ENCODE measurements around the gene CALN1.

CALN1 gene

DNA sequence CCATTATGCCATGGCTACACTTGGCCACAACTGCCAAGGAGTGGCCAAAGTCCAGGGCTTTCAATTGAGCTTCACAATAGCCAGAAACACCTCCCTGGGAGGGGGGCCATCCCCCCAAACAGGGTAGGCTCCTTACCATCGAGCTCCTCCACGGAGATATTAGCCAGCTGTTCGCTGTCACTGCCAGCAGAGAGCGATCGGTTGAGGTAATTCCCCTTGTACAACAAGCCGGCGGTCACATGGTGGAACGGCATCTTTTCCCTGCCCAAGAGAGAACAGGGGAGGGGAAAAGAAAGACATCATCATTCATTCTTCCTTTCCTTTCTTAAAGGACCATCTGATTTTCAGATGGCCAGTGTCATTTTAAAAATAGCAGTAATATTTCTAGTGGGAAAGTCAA lies 133.6 kb downstream of the CALN1 start:
- TF ChIP-seq, protein P1, sequence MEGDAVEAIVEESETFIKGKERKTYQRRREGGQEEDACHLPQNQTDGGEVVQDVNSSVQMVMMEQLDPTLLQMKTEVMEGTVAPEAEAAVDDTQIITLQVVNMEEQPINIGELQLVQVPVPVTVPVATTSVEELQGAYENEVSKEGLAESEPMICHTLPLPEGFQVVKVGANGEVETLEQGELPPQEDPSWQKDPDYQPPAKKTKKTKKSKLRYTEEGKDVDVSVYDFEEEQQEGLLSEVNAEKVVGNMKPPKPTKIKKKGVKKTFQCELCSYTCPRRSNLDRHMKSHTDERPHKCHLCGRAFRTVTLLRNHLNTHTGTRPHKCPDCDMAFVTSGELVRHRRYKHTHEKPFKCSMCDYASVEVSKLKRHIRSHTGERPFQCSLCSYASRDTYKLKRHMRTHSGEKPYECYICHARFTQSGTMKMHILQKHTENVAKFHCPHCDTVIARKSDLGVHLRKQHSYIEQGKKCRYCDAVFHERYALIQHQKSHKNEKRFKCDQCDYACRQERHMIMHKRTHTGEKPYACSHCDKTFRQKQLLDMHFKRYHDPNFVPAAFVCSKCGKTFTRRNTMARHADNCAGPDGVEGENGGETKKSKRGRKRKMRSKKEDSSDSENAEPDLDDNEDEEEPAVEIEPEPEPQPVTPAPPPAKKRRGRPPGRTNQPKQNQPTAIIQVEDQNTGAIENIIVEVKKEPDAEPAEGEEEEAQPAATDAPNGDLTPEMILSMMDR (IDR thresholded peaks at IDR 0.05; ENCODE audit: insufficient read depth, low read depth, low read length, missing control alignments) = no peak
- no peak overlapping the region for H3K4me3 ChIP-seq (ENCODE audit: low read length)
- DNase-seq (ENCODE audit: low read depth) = no peak

DNA sequence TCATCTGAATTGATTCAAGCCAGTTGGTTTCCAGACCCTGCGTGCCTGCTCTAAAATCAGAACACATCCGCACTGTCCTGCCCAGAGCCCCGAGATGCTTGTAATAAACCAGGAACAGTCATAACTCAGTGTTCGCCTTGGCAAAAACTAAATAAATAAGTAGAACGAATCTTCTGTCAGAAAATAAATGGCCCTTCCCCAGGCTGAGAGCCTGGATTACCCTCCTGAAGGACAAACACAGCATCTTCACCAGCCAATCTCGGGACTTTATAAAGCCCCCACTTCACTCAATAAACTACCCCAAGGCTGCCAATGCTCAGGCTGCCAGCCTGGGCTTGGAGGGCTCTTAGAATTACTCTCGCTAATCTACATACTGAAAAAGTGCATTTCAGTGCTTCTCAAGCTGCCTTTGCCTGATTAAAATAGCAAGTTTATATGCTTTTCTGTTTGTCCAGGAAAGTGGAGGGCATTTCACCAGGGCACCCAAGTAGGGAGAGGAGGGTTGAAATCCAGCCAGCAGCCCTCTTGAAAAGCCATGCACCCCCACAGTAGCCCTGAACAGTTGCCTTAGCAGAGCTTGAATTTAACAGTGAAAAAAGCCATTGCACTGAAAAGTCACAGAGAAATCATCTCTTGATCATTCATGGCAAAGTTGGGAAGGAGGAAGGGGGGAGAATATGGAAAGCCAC lies 136.6 kb downstream of the CALN1 start:
- DNase-seq (ENCODE audit: low read depth) = no peak
- TF ChIP-seq, protein P1 (IDR thresholded peaks at IDR 0.05; ENCODE audit: insufficient read depth, low read depth, low read length, missing control alignments) = no peak
- no peak overlapping the region for H3K4me3 ChIP-seq (ENCODE audit: low read length)

DNA sequence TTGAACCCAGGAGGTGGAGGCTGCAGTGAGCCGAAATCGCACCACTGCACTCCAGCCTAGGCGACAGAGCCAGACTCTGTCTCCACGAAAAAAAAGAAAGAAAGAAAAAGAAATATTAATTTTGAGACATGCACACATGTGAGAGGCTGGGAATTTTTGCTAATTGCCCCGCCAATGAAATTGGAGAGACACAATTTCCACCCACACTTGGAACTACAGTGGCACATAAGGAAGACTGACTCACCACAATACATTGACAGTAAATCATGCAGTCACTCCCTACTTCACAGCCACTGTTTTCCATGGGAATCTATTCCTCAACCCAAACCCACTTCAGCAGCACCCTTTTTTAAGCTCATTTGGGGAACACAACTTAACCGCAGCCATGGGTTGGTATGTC lies 139.7 kb downstream of the CALN1 start:
- H3K4me3 ChIP-seq (ENCODE audit: low read length) = no peak overlapping the region
- DNase-seq (ENCODE audit: low read depth) = no peak
- TF ChIP-seq, protein P1 (IDR thresholded peaks at IDR 0.05; ENCODE audit: insufficient read depth, low read depth, low read length, missing control alignments) = no peak

DNA sequence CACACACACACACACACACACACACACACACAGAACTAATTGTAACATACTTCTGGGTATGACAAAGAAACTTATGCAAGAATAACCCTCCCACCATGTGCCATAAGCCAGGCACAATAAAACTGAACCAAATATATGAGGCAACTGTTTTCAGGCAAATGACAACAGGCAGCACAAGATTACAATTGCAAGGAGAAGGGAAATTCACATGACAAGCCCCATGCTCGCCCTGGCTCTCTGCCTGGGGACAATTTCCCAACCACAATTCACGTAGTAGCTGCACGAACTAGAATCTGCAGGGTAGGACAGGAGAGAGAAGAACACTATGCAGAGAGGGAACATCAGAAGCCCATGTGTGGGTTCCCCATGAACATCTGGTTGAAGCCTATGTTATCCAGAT lies 143.3 kb downstream of the CALN1 start:
- TF ChIP-seq, protein P1 (IDR thresholded peaks at IDR 0.05; ENCODE audit: insufficient read depth, low read depth, low read length, missing control alignments) = no peak
- no peak overlapping the region for H3K4me3 ChIP-seq (ENCODE audit: low read length)
- DNase-seq (ENCODE audit: low read depth) = no peak

DNA sequence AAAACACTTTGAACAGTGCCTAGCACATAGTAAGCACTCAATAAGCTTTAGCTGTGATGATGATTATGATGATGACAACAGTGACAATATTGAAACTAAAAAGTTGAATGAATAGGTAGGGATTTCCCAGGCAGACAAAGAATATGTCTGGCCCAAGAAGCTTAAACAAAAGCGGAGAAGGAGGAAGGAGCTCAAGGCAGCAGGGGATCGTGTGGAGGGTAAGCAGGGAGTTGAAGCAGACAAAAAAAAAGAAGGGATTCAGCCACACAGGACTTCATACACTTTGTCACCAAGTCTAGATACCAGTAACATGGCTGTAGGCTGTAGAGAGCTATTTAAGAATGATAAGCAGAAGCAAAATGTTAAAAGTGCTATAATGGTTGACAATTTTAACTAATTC lies 144.0 kb downstream of the CALN1 start:
- H3K4me3 ChIP-seq (ENCODE audit: low read length) = no peak overlapping the region
- no peak for DNase-seq (ENCODE audit: low read depth)
- TF ChIP-seq, protein P1 (IDR thresholded peaks at IDR 0.05; ENCODE audit: insufficient read depth, low read depth, low read length, missing control alignments) = no peak

DNA sequence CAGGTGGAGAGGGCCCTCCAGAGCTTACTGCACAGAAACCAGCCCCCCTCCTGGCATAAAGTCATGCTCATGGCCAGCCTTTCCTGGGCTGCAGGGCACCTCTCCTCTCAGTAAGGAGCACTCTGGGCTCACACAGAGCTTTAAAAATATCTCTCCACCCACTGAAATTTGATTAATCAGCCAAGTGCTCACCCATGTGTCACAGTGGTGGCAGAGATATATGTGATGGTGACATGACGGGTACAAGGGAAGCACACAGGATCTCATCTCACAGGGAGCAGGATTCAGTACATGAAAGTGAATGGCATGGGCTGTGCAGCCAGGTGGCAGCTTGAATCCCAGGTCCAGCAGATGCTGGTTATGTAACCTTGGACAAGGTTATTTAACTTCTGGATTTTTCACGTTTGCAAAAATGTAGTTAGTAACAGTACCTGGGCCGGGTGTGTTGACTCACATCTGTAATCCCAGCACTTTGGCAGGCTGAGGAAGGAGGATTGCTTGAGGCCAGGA lies 144.8 kb downstream of the CALN1 start:
- no peak for DNase-seq (ENCODE audit: low read depth)
- TF ChIP-seq, protein P1 (IDR thresholded peaks at IDR 0.05; ENCODE audit: insufficient read depth, low read depth, low read length, missing control alignments) = no peak
- no peak overlapping the region for H3K4me3 ChIP-seq (ENCODE audit: low read length)

DNA sequence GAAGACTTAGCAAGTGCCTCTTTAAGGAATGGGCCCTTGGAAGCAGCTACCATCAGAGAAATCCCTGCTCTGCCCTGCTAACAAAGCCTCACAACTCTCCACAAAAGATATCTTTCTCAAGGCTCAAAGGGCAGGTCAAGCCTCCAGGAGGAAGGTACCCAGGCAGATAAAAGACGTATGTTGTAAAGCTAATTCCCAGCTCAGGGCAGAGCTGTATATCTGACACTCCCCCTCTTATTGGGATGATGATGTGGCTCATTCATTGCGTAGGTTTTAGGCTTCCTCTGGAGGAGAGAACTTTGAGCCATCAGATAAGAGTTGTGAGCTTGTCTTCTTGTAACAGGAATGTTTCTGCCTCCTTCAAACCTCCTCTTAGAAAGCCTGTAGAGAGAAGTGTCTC lies 145.4 kb downstream of the CALN1 start:
- TF ChIP-seq, protein P1 (IDR thresholded peaks at IDR 0.05; ENCODE audit: insufficient read depth, low read depth, low read length, missing control alignments) = no peak
- H3K4me3 ChIP-seq (ENCODE audit: low read length) = no peak overlapping the region
- no peak for DNase-seq (ENCODE audit: low read depth)
